D721Med (cell line): Measurements from ENCODE around the gene ZAP70.

Experiments used
- DNase-seq: peaks from one replicate; pipeline ENCODE4 v3.0.0; 2011; ENCODE audit warnings: low spot score; ENCODE audit not compliant: insufficient read length
- FAIRE-seq: peaks from 2 replicates; lab custom pipeline; 2011; peaks lifted over from hg19 to GRCh38; lab: Jason Lieb, UNC
- TF ChIP-seq, protein P1 (sequence below): IDR thresholded peaks from 2 replicates; pipeline ENCODE4 v1.5.1; 2012; ENCODE audit warnings: mild to moderate bottlenecking, control low read depth; ENCODE audit not compliant: insufficient read depth; ENCODE audit errors: missing control alignments

ZAP70 gene

DNA sequence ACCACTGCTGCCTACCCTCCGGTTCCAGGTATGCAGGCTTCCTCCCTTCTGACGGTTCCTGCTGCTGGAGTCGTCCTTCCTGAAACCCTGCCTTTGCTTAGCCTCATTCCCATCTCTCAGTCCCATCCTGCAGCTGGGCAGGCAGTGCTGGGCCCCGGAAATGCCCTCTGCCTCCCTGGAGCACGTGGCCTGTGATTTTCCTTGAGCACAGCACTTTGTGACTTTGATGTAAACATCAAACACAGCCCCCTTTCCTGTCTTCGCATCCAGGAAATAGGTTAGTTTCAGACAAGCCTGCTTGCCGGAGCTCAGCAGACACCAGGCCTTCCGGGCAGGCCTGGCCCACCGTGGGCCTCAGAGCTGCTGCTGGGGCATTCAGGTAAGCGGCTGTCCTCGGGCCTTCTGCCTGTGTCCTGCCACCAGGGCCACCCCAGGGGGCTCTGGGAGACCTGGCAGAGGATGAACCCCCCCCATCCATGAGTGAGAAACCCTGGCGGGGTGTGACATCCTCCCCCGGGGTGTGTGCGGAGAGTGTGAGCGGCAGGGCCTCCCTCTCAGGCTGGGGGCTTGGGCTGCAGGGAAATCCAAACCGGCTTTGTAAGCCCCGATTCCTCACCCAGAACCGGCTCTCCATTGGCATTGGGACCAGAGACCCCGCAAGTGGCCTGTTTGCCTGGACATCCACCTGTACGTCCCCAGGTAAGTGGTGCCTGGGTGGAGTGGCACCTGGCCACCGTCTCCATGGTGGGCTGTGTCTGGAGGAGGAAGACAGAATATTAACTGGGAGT, at the start of gene ZAP70:
Gene ZAP70 (plus strand): TSS at position 281 of the 788 bp plus-strand sequence. CDS start 10,461 bp downstream, outside the sequence.
- TF ChIP-seq, protein P1, sequence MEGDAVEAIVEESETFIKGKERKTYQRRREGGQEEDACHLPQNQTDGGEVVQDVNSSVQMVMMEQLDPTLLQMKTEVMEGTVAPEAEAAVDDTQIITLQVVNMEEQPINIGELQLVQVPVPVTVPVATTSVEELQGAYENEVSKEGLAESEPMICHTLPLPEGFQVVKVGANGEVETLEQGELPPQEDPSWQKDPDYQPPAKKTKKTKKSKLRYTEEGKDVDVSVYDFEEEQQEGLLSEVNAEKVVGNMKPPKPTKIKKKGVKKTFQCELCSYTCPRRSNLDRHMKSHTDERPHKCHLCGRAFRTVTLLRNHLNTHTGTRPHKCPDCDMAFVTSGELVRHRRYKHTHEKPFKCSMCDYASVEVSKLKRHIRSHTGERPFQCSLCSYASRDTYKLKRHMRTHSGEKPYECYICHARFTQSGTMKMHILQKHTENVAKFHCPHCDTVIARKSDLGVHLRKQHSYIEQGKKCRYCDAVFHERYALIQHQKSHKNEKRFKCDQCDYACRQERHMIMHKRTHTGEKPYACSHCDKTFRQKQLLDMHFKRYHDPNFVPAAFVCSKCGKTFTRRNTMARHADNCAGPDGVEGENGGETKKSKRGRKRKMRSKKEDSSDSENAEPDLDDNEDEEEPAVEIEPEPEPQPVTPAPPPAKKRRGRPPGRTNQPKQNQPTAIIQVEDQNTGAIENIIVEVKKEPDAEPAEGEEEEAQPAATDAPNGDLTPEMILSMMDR = no peak
- DNase-seq = no peak
- FAIRE-seq = no peak

DNA sequence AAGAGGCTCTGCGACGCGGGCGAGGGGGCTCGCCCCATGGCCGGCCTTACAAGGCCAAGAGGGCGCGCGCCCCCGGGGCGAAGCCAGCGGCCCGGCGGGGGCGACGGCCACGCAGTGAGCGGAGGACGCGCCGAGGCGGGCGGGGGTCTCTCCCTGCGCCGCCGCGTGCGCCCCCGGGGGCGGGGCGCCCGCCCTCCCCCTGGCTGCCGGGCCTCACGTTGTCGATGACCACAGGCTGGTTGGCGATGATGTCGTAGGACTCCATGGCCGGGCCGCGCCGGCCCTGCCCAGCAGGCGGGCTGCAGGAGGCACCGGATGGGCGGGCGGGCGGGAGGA, 49.8 kb upstream of the ZAP70 start:
- DNase-seq (no peak), FAIRE-seq (no peak)
- TF ChIP-seq, protein P1 = no peak

DNA sequence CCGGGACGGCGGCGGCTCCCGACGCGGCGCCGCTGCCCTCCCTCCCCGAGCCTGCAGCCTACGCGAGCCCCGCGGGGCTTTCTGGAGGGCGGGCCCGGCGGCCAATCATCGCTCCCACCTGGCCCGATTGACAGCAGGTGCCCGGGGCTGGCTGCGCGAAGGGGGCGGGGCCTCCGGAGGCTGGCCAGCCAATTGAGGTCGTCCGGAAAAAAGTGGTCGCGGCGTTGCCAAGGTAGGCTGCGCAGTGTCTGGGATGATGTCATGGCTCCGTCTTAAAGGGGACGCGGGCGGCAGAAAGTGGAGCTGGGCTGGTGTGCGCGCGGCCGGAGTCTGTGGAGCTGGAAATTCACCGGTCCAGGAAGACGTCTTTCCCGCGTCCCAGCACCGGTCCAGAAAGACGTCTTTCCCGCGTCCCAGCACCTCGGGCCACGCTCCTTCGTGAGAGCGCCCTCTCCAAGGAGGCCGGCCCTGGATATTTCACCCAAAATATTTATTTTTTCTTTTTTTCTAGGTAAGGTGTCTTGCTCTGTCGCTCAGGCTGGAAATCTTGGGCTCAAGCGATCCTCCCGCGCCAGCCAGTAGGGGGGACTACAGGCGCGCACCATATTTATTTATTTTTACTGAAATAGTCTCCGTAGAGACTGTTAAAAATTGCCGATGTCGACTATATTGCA, 49.3 kb upstream of the ZAP70 start, which contains the start of gene ACTR1B:
Gene ACTR1B (minus strand): TSS at position 83 of the 674 bp plus-strand sequence. CDS start 154 bp downstream, outside the sequence.
- FAIRE-seq = no peak
- DNase-seq = peak; percentile 93
- TF ChIP-seq, protein P1 = peak; percentile 36

DNA sequence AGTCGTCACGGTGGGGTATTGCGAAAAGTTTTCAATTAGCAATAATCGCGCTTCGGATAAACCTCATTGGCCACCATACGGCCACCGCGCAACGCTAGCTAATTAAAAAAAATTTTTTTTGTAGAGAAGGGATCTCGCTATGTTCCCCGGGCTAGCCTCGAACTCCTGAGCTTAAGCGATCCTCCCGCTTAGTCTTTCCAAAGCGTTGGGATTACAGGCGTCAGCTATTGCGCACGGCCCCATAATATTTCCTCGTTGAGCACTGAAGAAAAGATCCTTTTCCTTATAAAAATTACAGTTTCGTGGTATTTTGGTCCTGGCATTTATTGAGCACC, 48.8 kb upstream of the ZAP70 start:
- TF ChIP-seq, protein P1 = no peak
- DNase-seq = no peak
- no peak for FAIRE-seq

DNA sequence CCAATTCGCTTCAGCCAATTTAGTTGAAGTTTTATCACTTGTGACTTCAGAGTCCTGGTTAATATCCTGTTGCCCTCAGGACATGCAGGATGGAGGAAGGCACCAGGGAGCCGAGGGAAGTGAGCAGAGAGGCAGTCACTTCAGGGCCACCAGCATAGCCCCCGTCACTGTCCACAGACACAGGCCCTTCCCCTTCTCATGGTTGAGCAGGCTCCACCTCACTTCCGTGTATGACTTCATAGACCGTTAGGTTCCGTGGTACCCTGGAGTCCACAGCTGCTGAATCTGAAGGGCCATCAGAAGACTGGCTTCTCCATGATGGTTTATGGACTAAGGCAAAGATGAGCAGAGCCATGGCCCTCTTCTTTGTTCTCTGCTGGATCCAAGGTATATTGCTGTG, 43.9 kb upstream of the ZAP70 start, which contains the start of gene C2orf92:
Gene C2orf92 (plus strand): TSS at position 266 of the 400 bp plus-strand sequence. CDS start 76 bp downstream, at position 342.
- DNase-seq = no peak
- FAIRE-seq = no peak
- TF ChIP-seq, protein P1 = no peak

DNA sequence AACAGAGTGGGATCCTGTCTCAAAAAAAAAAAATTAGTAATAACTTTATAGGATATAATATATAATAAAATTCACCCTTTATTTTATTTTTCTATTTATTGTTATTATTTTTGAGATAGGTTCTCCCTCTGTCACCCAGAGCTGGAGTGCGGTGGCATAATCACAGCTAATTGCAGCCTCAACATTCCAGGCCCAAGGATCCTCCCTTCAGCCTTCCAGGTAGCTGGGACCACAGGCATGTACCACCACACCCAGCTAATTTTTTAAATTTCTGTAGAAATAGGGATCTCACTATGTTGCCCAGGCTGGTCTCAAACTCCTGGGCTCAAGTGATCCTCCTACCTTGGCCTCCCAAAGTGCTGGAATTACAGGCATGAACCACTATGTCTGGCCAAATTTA, 42.9 kb upstream of the ZAP70 start:
- TF ChIP-seq, protein P1 = no peak
- FAIRE-seq (no peak), DNase-seq (no peak)
